PC-3 (cell line): Measurements from ENCODE around the gene TAGLN3.

Source experiments
- EZH2phosphoT487 ChIP-seq: fragments of 300-600 bp; sonication (generic); IDR thresholded peaks from 2 replicates; pipeline ENCODE4 v1.6.1; 2018; ENCODE audit warnings: mild to moderate bottlenecking, antibody characterized with exemption, low read length, borderline replicate concordance
- TF ChIP-seq, protein P1 (sequence below): fragments of 300-600 bp; sonication (generic); conservative IDR thresholded peaks from 2 replicates; pipeline ENCODE4 v1.5.1; 2017; ENCODE audit warnings: antibody characterized with exemption, low read depth, mild to moderate bottlenecking, low read length

DNA sequence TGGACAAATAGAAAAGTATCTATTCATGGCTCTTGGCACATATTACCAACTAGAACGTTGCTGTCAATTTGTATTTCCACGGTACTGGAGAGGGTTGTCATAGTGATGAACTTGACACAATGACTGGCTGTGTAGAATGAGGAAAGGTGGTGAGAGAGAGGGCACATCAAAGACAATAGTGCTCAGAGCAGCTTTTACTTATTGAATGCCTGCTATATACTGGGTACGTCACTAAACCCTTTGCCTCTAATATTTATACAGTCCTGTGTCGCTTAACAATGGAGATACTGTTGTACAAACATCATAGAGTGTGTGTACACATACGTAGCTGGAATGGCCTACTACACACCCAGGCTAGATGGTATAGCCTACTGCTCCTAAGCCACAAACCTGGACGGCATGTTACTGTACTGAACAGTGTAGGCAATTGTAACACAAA, 44.1 kb downstream of the TAGLN3 start:
- TF ChIP-seq, protein P1, sequence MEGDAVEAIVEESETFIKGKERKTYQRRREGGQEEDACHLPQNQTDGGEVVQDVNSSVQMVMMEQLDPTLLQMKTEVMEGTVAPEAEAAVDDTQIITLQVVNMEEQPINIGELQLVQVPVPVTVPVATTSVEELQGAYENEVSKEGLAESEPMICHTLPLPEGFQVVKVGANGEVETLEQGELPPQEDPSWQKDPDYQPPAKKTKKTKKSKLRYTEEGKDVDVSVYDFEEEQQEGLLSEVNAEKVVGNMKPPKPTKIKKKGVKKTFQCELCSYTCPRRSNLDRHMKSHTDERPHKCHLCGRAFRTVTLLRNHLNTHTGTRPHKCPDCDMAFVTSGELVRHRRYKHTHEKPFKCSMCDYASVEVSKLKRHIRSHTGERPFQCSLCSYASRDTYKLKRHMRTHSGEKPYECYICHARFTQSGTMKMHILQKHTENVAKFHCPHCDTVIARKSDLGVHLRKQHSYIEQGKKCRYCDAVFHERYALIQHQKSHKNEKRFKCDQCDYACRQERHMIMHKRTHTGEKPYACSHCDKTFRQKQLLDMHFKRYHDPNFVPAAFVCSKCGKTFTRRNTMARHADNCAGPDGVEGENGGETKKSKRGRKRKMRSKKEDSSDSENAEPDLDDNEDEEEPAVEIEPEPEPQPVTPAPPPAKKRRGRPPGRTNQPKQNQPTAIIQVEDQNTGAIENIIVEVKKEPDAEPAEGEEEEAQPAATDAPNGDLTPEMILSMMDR, result no peak
- TF ChIP-seq EZH2phosphoT487, result no peak
